ENCODE measurements around the gene IL36G. TPM values are rescaled to one million over a fixed set of nuclear protein-coding genes. Genes with fewer than 3 reads are reported as not detected.

IL36G gene
- total and polyA plus RNA-seq, 9 of the 15 experiments (the other 6 are each of a cell fraction or from before 2014, with no cell fraction given), result not detected

- TF ChIP-seq SP2 (IDR thresholded peaks at IDR 0.05; ENCODE audit: extremely low read depth, low read depth, low read length, poor library complexity, severe bottlenecking), result no peak
- TF ChIP-seq MITF (IDR thresholded peaks at IDR 0.05), result no peak
- peak; percentile 94 for TF ChIP-seq CBFA2T2 (conservative IDR thresholded peaks at IDR 0.05)
- no peak for TF ChIP-seq PHF20 (IDR thresholded peaks at IDR 0.05; ENCODE audit: partially characterized antibody)
- 0 out of 2 replicates have a peak, but pooled peaks have one; percentile 5 for TF ChIP-seq MECOM (CRISPR knock-in tag; IDR thresholded peaks at IDR 0.05)
- TF ChIP-seq SRF (CRISPR knock-in tag; IDR thresholded peaks at IDR 0.05), result no peak
- no peak for TF ChIP-seq ARID3A (IDR thresholded peaks at IDR 0.05; ENCODE audit: borderline replicate concordance, low read depth, low read length)
- no peak for TF ChIP-seq CBX1 (IDR thresholded peaks at IDR 0.05; ENCODE audit: low read depth)
- no peak for TF ChIP-seq HCFC1 (IDR thresholded peaks at IDR 0.05; ENCODE audit: low read depth, low read length)
- no peak for TF ChIP-seq CHCHD3 (CRISPR knock-in tag; IDR thresholded peaks at IDR 0.05)
- TF ChIP-seq SPI1 (IDR thresholded peaks at IDR 0.05; ENCODE audit: borderline replicate concordance, low read depth, low read length), result peak; percentile 46; the same call in 1 of the 2 replicates
- TF ChIP-seq BRD9 (IDR thresholded peaks at IDR 0.05; ENCODE audit: low read depth, partially characterized antibody), result no peak
- TF ChIP-seq PREB (CRISPR knock-in tag; IDR thresholded peaks at IDR 0.05), result no peak
- no peak for TF ChIP-seq GABPA (tag; conservative IDR thresholded peaks at IDR 0.05; ENCODE audit: low read depth)
- no peak for TF ChIP-seq ZNF121 (CRISPR knock-in tag; conservative IDR thresholded peaks at IDR 0.05)
- no peak for TF ChIP-seq CEBPZ (IDR thresholded peaks at IDR 0.05; ENCODE audit: borderline replicate concordance, low read depth, low read length)
- peak; percentile 83 for TF ChIP-seq DPF2 (IDR thresholded peaks at IDR 0.05)
- TF ChIP-seq MXI1 (IDR thresholded peaks at IDR 0.05; ENCODE audit: low read depth, low read length), result no peak
- no peak for TF ChIP-seq E2F1 (CRISPR knock-in tag; IDR thresholded peaks at IDR 0.05)
- no peak for TF ChIP-seq CREB1 (IDR thresholded peaks at IDR 0.05)
- no peak for TF ChIP-seq CREB1 (CRISPR knock-in tag; IDR thresholded peaks at IDR 0.05)
- no peak for TF ChIP-seq ZNF184 (CRISPR knock-in tag; IDR thresholded peaks at IDR 0.05)
These were observed 56.2 kb downstream of the IL36G start (continued) for GRCh38 chr2:113034016-113034415.

All from K562 (cell line).